Gastroesophageal sphincter (tissue), 4 donors: ENCODE measurements around the gene INSR. TPM values are rescaled to one million over a fixed set of nuclear protein-coding genes. Genes with fewer than 3 reads are reported as not detected.

Experiments
- ATAC-seq: fragments of 150-250 bp; one replicate; pipeline ENCODE4 v1.9.1; 2016; ENCODE audit warnings: mild to moderate bottlenecking, moderate library complexity
- H3K27ac ChIP-seq, 4 donors: fragments of 200-600 bp; sonication (generic) in 3 of 4; 1 replicate in 3 of 4; 2 replicates in 1 of 4; pipeline ENCODE4 v1.5.1; 2016 to 2019
- H3K27me3 ChIP-seq: fragments of 200-600 bp; sonication (generic); one replicate; pipeline ENCODE4 v1.5.1; 2019
- H3K36me3 ChIP-seq, 2 donors: fragments of 200-600 bp; sonication (generic); one replicate each; pipeline ENCODE4 v1.5.1; 2019; ENCODE audit warnings: control low read depth in 1 of 2
- H3K4me1 ChIP-seq, 3 donors: fragments of 200-600 bp; sonication (generic); 1 replicate in 2 of 3; 2 replicates in 1 of 3; pipeline ENCODE4 v1.5.1; 2016 to 2019; ENCODE audit warnings: control low read depth in 2 of 3
- H3K4me3 ChIP-seq, 2 donors: fragments of 200-600 bp; sonication (generic); one replicate each; pipeline ENCODE4 v1.5.1; 2019; ENCODE audit warnings: mild to moderate bottlenecking in 1 of 2, moderate library complexity in 1 of 2
- H3K9me3 ChIP-seq, 3 donors: fragments of 200-600 bp; sonication (generic); one replicate each; pipeline ENCODE4 v1.5.1; 2017 to 2019; ENCODE audit warnings: control low read depth in 2 of 3
- EP300 ChIP-seq: sonication (generic); formaldehyde crosslinking; IDR thresholded peaks from one replicate; pipeline ENCODE4 v1.6.1; 2017; ENCODE audit warnings: antibody characterized with exemption, mild to moderate bottlenecking
- POLR2A ChIP-seq, 2 donors: fragments of 450-650 bp; IDR thresholded peaks; one replicate each; pipeline ENCODE4 v1.6.1; 2017; ENCODE audit warnings: antibody characterized with exemption in 2 of 2, mild to moderate bottlenecking in 2 of 2, moderate library complexity in 1 of 2
- POLR2AphosphoS5 ChIP-seq: sonication (generic); formaldehyde crosslinking; IDR thresholded peaks from one replicate; pipeline ENCODE4 v1.6.1; 2017; ENCODE audit warnings: antibody characterized with exemption
- WGBS, 2 donors: methylation state at CpG; one replicate each; pipeline ENCODE4 v1.1.5; 2018; ENCODE audit warnings: low coverage in 1 of 2; 5-methylcytosine and 5-hydroxymethylcytosine counted together
- total RNA-seq, 4 donors: library from RNA; depleted of rRNA; stranded (reverse); fragments of >200 nt; gene quantifications; one replicate each; pipeline ENCODE4 v1.1.0, GENCODE V29; 2016
- TF ChIP-seq, protein P1 (sequence below), 4 experiments: fragments of 200-600 bp in 2 of 4; fragments of 450-650 bp in 2 of 4; sonication (generic) in 1 of 4; IDR thresholded peaks; one replicate each; pipeline ENCODE4 v1.5.1; 2017 to 2019; ENCODE audit warnings: antibody characterized with exemption in 4 of 4, mild to moderate bottlenecking in 2 of 4, moderate library complexity in 2 of 4

Gene INSR
- total RNA-seq, 4 donors from 2014 or later = 67.6 to 95.6 (median 81.2) TPM

DNA sequence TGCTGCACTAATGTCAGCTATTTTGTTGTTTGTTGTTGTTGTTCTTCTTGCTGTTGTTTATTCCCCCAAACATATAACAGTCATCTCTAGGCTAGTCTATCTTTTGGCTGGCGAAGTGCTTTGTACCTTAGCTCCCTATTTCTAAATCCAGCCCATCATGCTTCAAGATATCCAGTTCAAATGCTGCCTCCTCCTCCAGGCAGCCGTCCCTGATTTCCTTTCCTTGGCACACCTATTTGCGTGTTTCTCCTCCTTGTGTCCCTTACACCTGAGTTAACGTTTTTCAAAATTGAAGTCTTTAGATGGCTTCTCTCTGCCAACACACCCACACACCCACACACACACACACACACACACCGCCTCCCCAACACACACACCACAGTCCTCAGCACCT lies 25.5 kb downstream of the INSR start:
- no peak for ATAC-seq
- H3K27ac ChIP-seq = no peak overlapping the region
- TF ChIP-seq POLR2A (IDR thresholded peaks at IDR 0.05) (no peak), EP300 (no peak)
- H3K27me3 ChIP-seq = no peaks in the 10 kb centered on the region
- H3K9me3 ChIP-seq = no peaks in the 10 kb centered on the region
- H3K4me1 ChIP-seq = peaks cover 0 to 29% (median 7%) of the 10 kb centered on the region in 3 donors
- peaks cover 0 to 29% of the 10 kb centered on the region in 2 donors for H3K36me3 ChIP-seq
- WGBS, 2 donors = 88 to 95% methylated on average over 4 to 5 of the region's 5 CpGs
- H3K4me3 ChIP-seq = no peak overlapping the region

DNA sequence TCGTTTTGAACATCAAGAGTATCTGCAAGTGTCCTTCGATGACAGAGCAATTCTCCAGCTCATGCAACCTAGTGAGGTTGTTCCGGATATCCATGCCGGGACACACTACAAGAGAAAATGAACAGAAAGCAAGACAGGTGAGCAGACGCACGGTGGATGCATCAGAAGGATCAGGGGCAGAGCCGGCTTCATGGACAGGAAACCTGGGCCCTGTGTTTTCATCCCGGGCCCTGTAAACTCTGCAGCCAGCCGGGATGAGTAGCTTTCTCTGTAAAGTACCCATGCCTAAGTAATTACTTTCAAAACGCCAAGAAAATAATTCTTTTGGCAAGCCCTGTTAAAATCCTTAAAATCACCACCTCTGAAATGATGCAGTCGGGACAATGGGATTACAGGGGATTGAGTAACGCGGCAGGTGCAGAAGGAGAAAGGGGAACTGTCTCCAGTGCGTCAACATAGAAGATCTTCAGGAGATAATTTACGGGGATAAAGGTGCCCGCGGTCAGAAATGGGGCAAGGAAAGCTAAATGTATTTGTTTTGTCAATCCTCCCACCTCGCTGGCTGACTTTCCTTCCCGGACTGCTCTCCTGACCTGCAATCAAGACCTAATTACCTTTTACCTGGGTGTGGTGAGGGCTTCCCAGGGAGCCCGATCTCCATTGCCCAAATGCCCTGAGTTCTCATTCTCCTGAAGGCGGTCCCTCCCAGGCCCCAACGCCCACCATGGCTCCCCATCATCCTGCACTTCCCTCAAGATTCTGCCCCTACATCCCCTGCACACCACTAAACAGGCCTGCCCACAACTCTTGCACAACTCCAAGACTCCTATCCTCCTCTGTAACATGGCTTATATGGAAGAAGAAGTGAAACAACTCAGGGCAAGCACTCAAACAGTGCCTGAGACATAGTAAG lies 26.2 kb downstream of the INSR start:
- TF ChIP-seq EP300 (no peak), POLR2AphosphoS5 (no peak), POLR2A (IDR thresholded peaks at IDR 0.05) (no peak)
- TF ChIP-seq, protein P1, sequence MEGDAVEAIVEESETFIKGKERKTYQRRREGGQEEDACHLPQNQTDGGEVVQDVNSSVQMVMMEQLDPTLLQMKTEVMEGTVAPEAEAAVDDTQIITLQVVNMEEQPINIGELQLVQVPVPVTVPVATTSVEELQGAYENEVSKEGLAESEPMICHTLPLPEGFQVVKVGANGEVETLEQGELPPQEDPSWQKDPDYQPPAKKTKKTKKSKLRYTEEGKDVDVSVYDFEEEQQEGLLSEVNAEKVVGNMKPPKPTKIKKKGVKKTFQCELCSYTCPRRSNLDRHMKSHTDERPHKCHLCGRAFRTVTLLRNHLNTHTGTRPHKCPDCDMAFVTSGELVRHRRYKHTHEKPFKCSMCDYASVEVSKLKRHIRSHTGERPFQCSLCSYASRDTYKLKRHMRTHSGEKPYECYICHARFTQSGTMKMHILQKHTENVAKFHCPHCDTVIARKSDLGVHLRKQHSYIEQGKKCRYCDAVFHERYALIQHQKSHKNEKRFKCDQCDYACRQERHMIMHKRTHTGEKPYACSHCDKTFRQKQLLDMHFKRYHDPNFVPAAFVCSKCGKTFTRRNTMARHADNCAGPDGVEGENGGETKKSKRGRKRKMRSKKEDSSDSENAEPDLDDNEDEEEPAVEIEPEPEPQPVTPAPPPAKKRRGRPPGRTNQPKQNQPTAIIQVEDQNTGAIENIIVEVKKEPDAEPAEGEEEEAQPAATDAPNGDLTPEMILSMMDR (IDR thresholded peaks at IDR 0.05) = no peak
- Histone ChIP-seq H3K27ac (no peak overlapping the region), H3K9me3 (no peaks in the 10 kb centered on the region), H3K36me3 (peaks cover 0 to 29% of the 10 kb centered on the region in 2 donors), H3K4me1 (peaks cover 0 to 36% (median 10%) of the 10 kb centered on the region in 3 donors), H3K4me3 (no peak overlapping the region), H3K27me3 (no peaks in the 10 kb centered on the region)
- 85 to 88% methylated on average over 4 to 14 of the region's 22 CpGs for WGBS, 2 donors
- ATAC-seq = no peak

DNA sequence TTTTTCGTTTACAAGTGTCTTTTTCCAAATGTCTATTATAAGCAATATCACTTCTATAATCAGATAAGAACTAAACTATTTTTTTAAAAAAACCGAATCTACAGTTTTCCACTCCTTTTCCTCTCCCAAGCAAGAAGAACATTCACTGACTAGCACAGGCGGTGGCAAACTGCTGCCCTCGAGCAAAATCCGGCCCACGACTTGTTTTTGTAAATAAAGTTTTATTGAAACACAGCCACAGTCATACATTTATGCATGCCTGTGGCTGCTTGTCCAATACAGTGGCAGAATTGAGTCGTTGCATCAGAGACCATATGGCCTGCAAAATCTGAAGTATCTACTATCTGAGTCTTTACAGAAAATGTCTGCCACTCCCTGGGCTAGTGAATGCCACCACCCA lies 27.4 kb downstream of the INSR start:
- TF ChIP-seq, protein P1 (IDR thresholded peaks at IDR 0.05) = no peak
- TF ChIP-seq EP300 (no peak), POLR2A (IDR thresholded peaks at IDR 0.05) (no peak), POLR2AphosphoS5 (no peak)
- WGBS, 2 donors = 86 to 94% methylated on average over 7 of the region's 7 CpGs
- Histone ChIP-seq H3K27ac (peak overlapping the region in 1 of 4 donors; percentile 62), H3K4me1 (peaks cover 0 to 48% (median 19%) of the 10 kb centered on the region in 3 donors), H3K36me3 (peaks cover 0 to 29% of the 10 kb centered on the region in 2 donors), H3K27me3 (no peaks in the 10 kb centered on the region), H3K4me3 (no peak overlapping the region), H3K9me3 (no peaks in the 10 kb centered on the region)
- ATAC-seq = no peak

DNA sequence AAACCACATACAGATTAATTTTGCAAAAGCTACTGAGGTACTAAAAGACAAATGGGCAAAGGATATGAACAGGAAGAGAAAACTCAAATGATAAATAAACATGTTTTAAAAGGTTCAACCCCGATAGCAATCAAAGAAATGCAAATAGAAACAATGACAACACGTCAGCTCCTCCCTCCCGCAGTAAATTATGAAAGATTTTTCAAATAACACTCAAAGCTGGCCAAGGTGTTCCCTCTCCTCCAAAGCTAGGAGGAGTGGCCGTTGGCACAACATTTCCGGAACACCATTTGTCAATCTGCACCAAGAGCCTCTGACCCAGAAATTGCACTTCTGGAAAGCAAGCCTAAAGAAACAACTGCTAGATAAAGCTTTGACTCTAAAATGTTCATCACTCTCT lies 28.3 kb downstream of the INSR start:
- no peak overlapping the region for H3K4me3 ChIP-seq
- no peaks in the 10 kb centered on the region for H3K27me3 ChIP-seq
- no peaks in the 10 kb centered on the region for H3K9me3 ChIP-seq
- ATAC-seq = peak; percentile 71
- H3K36me3 ChIP-seq = peaks cover 0 to 29% of the 10 kb centered on the region in 2 donors
- peak overlapping the region in 3 of 4 donors; percentile 62 to 79 (median 72) for H3K27ac ChIP-seq
- H3K4me1 ChIP-seq = peaks cover 0 to 57% (median 23%) of the 10 kb centered on the region in 3 donors
- 10 to 30% methylated on average over 5 of the region's 5 CpGs for WGBS, 2 donors
- TF ChIP-seq POLR2A (IDR thresholded peaks at IDR 0.05) (no peak), EP300 (no peak), POLR2AphosphoS5 (peak; percentile 60)
- TF ChIP-seq, protein P1 (IDR thresholded peaks at IDR 0.05) = no peak

DNA sequence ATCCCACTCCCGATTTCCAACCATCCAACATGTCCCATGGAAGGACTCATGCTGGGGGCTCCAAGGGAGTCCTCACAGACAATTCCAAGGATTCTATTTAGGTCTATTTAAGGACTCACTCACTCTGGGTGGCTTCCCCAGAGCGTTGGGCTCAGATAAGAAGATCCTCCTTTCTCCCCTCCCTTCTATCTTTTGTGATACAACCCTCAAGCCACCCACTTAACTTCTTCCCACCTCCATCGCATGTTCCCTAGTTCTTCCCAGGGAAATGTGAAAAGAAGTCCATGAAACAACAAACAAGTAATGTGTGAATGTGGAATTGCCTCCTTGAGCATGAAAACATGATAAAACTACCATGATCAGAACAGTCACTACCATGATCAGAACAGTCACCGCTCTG lies 29.4 kb downstream of the INSR start:
- TF ChIP-seq EP300 = no peak
- TF ChIP-seq POLR2AphosphoS5 = no peak
- TF ChIP-seq POLR2A (IDR thresholded peaks at IDR 0.05) = no peak
- TF ChIP-seq, protein P1 (IDR thresholded peaks at IDR 0.05) = no peak
- peak overlapping the region in 3 of 4 donors; percentile 62 to 79 (median 72) for H3K27ac ChIP-seq
- no peaks in the 10 kb centered on the region for H3K9me3 ChIP-seq
- H3K4me3 ChIP-seq = no peak overlapping the region
- no peaks in the 10 kb centered on the region for H3K27me3 ChIP-seq
- no peak for ATAC-seq
- WGBS, 2 donors = 88 to 100% methylated on average over 2 to 3 of the region's 4 CpGs
- H3K36me3 ChIP-seq = peaks cover 0 to 21% of the 10 kb centered on the region in 2 donors
- peaks cover 0 to 68% (median 27%) of the 10 kb centered on the region in 3 donors for H3K4me1 ChIP-seq
